GM19025 (cell line): ENCODE measurements around the gene ZIM2.

Source experiments
- ATAC-seq: cut with Tn5 transposase; IDR thresholded peaks from one replicate; pipeline ENCODE4 v1.9.1; 2021; ENCODE audit warnings: mild to moderate bottlenecking, low read depth, moderate library complexity; ENCODE audit not compliant: unreplicated experiment

Gene ZIM2

DNA sequence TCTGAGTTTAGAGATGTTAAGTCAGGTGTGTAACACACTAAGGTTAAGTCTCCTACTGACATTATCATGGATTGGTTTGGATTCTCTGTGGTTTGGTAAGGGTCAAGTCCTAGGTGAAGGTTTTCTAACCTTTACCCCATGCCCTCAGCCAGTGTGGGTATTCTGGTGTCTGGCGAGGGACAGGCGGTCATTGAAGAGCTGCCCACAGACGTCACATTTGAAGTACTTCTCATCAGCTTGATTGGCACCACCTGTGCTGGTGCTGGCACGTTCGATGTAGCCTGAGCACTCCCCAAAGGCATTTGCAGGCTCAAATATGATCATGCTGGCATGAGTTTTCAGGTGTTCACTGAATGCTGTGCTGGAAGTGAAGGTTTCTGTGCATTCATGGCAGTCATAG, 27.0 kb downstream of the ZIM2 start:
- ATAC-seq, result no peak

DNA sequence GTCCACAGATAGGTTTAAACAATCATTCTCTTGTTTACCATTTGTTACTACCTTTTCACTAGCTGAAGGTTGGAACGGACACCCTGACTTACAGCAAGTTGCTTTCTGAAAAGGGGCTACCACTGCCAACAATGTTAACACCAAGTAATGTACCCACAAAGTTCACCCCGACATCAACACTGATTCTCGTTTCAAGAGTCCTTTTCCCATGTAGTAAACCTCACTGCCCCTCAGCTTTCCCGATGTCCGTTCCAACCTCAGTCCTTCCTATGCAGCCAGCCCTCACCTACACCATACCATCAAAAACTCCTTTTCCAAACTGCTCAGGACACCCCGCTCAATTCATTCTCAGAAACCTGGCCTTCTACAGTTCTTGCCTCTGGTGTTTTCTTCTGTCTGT, 29.0 kb downstream of the ZIM2 start:
- no peak for ATAC-seq

DNA sequence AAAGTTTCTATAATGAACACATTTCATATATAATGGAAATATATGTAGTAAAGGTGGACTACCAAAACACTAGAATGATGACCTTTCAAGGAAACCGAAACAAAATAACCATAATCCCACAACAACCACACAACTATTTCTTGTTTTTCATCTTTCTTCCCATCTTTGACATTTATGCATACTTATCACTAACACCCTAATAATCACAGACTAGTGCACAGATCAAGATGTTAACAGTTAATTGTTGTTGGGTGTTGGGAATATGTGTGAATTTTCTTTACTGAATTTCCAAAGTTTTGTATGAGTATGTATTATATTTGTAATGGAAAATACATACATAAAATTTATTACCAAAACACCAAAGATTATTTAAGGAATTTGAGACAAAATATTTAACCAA, 30.3 kb downstream of the ZIM2 start:
- no peak for ATAC-seq

DNA sequence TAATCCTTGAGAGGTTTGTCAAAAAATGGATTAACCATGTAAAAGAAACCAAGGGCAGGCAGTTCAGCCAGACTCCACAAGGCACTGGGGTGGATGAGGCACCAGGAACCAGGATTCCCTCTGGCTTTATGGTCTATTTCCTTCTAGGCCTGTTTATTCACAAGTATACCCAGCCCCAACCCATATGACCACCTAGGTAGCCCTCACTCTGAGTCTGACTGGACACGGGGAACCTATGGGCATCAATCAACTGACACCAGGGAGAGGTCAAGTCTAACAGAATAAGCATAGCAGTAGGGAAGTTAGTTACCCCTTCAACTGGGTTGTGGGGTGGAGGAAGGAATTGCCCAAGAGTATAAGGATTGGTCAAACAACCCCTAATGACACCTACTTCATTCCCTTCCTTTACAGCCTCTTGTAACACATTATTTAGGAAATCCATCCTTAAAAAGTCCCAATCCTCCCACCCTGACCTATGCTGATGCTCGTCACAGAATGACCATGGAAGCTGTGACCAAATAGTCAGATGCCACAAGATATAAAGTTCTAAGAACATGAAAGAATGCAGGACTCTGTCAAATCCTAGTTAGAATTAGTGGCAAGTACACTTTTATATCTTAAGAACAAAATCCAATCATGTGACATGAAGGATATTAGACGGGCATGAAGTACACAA, 31.7 kb downstream of the ZIM2 start:
- ATAC-seq, result no peak

DNA sequence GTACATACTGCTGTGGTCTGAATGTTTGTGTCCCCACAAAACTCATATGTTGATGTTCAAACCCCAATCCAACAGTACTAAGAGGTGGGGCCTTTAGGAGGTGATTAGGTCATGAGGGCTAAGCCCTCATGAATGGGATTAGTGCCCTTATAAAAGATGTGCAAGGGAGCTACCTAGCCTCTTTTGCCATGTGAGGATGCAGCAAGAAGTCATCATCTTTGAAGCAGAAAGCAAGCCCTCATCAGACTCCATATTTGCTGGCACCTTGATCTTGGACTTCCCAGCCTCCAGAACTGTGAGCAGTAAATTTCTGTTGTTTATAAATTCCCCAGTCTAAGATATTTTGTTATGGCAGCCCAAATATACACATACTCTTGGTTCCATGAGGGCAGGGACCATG, 33.9 kb downstream of the ZIM2 start:
- ATAC-seq, result no peak

DNA sequence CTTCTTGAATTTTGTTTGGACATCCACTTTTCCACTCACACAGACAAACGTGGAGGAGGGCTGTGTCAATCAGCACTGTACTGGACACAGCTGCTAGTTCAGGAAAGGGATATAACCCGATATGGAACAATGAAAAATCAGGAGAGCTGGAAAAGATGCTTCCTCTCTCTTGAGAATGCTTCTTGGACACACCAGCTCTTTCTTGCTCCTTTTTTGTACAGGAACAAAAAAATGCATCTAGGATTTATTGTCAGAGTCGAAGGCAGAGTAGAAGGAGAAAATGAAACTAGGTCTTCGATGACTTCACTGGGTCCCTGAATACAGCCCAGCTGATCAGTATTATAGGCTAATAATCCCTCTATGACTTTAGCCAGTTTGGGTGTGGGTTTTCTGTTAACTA, 62.2 kb downstream of the ZIM2 start:
- no peak for ATAC-seq

DNA sequence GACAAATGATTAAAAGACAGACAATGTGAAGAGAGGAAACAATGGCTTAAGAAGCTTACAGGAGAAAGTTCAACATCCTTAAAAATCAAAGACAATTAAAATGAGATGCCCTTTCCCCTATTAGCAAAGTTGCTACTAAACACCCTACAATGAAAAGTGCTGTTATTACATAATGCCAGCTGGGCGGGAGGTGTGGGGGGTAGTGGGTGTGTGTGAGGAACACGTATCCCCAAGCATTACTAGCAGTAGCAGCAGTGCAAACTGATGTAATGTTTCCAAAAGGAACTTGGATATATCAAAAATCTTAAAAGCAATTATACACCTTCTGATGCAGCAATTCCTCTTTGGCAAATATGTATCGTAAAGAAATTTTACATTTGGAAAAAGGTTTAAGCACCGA, 70.9 kb downstream of the ZIM2 start:
- ATAC-seq, result no peak

DNA sequence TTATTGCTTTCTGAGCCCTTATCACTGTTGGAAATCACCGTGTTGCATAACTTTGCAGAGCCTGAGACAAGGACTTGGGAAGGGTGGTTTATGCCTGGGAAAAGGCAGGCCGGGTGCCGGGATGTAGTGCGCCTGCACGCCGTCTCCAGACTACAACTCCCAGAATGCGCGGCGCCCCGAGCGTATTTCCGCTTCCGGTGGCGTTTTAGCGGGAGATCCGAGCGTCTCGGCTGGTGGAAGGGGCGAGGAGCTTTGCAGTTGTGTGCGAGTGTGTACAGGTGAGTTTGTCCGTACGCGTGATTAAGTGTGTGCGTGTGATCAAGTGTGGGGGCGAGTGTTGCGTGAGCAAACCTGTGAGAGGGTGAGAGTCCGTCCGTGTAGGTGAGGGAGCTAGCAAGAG, 75.4 kb downstream of the ZIM2 start:
- ATAC-seq, result no peak

DNA sequence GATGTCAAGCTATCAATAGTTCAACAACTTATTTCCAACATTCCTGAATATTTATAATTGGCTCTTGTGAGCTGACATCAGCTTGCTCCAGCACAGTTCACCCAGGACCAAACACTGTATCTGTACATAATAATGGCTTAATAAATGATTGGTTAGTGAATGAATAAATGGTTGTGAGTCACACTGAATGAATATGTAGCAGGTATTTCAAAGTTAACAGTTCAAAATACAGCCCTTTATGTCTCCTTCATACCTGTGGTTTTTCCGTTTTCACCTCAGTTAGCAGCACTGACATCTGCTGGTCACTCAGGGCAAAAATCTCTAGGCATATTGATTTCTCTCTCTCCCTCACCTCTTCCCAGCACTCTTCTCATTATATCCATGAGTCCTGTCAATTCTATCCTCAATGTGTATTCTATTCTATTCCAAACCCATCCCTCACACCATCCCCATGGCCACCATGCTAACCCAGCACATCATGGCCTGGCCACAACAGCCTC, 76.3 kb downstream of the ZIM2 start:
- ATAC-seq, result no peak

DNA sequence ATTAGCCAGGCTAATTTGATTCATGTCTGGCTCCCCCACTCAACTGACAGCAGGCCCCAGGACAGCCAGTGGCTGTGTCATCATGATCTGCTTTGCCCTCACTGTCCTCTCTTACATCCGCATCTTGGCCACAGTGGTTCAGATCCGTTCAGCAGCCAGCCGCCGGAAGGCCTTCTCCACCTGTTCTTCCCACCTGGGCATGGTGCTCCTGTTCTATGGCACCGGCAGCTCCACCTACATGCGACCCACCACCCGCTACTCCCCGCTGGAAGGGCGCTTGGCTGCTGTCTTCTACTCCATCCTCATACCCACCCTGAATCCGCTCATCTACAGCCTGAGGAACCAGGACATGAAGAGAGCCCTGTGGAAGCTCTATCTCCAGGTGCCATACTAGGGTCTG, 79.7 kb downstream of the ZIM2 start:
- no peak for ATAC-seq

DNA sequence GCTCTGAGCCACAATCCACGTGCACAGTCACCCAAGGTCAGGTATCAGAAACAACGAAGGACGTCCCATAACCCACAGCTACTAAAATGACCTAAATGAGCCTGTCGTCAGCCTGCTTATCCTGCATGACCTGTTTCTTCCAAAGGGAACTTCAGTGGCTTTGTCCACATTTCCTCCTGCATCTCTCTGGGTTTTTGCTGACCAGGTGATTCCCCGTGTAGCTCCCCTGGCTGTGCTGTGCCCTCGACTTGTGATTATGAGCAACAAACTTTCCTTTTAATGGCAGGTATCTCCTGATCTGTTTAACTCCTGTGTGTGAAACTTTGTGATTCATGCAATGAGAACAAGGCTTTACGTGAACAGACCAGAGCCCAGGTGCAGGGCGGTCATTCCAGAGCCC, 81.0 kb downstream of the ZIM2 start:
- no peak for ATAC-seq

DNA sequence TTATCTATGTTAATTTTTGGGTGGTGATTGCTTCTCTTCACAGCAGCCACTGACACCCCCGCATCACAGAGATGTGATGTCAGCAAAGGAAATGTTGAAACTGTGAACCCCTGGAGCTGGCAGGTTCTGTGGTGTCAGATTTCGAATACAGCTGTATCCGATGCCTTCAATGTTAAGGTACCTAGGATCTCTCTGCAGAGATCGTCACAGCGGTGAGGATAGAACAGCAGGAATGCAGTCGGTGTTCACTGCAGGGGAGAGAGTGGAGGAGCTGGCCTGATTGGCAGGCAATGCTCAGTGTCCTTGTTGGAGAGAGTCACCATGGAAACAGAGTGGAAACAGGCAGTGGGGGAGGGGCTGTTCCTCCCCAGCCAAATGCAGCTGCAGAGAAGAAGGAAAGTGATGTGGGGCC, 89.4 kb downstream of the ZIM2 start:
- no peak for ATAC-seq

DNA sequence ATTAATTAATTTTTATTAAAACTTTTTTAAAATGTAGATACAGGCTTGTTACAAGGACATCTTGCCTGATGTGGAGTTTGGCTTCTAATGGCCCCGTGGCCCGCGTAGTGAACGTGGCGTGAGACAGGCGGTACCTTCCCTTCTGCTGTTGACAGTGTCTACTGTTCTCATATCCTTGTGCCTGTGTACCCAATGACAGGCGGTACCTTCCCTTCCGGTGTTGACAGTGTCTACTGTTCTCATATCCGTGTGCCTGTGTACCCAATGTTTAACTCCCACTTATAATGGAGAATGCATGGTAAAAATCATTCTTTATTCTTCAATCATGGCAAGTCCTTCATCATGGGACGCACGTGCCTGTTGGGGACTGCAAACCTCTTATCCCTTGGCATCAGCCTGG, 89.9 kb downstream of the ZIM2 start:
- ATAC-seq, result no peak

DNA sequence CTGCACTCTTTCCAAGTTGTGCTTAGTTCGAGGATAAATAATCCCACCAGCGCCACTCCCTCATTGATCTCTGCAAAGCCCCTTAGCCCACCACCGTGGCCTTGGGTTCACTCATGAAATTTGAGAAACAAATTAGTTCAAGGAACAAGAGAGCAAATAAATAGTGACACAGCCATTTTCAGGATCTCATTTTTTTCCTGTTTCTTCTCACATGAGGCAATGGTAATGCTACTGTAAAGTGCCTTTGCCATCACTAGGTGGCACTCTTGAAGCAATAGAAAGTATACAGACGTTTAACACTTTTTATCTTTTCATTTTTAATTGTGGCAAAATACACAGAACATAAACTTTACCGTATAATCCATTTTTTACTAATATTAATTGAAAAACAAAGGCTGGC, 92.1 kb downstream of the ZIM2 start:
- ATAC-seq, result no peak

DNA sequence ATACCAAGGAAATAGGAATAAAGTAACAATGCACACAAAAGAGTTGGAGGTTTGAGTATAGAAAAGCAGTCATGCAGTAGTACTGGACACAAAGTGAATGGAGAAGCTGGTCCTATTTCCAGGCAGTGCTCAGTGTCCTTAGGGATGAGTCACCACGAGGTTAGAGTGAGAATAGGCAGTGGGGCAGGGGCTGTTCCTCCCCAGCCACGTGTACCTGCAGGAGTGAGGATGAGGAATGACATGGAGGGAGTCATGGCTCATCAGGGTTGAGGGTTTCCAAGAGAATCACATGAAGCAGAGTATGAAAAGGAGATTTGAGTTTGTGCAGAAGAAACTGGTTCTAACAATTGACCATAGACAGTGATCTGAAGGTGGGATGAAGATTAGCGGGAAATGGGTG, 94.2 kb downstream of the ZIM2 start:
- no peak for ATAC-seq

DNA sequence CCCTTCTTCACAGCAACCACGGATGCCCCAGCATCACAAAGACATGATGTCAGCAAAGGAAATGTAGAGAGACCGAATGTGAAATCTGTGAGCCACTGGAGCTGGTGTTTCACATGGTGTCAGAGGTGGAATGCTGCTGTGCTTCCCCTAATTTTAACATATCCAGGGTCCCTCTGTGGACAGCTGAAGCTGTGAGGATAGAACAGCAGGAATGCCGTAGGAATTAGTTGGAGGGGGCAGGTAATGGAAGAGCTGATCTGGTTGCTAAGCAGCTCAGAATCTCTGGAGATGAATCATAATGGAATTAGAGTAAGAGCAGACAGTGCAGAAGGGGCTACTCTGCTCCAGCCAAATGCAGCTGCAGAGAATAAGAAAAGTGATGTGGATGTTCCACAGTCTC, 100.0 kb downstream of the ZIM2 start:
- no peak for ATAC-seq

DNA sequence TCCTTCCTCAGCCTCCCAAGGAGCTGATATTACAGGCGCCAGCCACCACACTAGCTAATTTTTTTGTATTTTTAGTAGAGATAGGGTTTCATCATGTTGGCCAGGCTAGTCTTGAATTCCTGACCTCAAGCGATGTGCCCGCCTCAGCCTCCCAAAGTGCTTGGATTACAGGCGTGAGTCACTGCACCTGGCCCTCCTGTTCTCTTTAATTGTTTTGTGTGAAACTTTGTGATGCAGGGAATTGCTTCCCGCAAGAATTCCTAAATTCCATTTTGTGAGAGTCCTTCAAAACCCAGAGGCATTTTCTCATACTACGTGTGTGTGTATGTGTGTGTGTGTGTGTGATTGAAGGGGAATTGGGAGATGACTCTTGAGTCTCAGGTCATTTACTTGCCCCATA, 104.0 kb downstream of the ZIM2 start:
- ATAC-seq, result no peak

DNA sequence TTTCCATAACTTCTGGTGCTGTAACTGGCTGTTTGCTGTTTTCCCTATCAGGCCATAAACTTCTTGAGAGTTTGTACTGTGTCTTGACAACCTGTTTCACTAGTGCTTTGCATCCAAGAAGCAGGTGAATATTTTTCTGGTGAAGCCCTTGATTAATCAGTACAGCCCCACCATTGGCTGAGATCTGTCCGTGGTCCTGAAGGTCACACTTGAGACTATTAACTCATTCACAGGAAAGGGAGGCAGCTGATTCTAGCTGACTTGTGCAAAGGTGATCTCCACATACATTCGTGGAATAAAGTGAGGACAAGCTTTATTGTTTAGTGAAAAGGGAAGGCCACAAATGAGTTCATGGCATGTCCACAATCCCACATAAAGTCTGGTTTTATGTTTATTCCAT, 107.5 kb downstream of the ZIM2 start:
- no peak for ATAC-seq

DNA sequence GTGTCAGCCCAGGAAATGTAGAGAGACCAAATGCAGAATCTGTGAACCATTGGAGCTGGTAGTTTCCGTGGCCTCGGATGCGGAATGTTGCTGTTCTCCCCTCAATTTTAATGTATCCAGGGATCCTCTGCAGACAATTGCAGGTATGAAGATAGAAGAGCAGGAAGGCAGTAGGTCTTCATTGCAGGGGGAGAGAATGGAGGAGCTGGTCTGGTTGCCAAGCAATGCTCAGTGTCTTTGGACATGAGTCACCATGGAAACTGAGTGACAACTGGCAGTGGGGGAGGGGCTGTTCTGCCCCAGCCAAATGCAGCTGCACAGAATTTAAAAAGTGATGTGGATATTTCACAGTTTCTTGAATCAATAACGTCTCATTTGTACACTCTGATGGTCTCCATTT, 112.8 kb downstream of the ZIM2 start:
- ATAC-seq, result no peak

DNA sequence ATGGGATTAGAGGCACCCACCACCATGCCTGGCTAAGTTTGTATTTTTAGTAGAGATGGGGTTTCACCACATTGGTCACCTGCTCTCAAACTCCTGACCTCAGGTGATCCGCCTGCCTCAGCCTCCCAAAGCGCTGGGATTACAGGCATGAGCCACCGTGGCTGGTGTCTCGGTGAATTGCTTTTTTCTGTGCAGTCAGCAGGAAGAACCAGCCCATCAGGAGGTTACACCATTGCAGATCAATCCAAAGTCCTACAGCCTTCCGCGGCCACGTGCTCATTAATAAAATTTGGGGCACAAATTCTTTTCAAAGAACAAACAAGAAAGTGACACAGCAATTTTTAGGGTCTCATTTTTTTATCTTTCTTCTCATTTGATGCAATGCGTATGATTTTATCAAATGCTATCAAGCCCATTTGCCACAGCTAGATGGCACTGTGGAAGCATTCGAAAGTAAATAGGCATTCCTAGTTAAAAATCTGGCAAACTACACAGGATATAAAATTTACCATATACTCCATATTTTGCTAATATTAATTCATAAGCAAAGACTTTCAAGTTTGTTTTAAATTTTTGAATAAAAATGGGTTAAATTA, 114.6 kb downstream of the ZIM2 start:
- ATAC-seq, result no peak
